ENCODE data around the gene ISG15. TPM values are rescaled to one million over a fixed set of nuclear protein-coding genes. Genes with fewer than 3 reads are reported as not detected.

Gene ISG15
- total and polyA plus RNA-seq, 2 of the 13 experiments (the other 11 are each of a cell fraction or from before 2014, with no cell fraction given) = 42.1 to 54.9 TPM

DNA sequence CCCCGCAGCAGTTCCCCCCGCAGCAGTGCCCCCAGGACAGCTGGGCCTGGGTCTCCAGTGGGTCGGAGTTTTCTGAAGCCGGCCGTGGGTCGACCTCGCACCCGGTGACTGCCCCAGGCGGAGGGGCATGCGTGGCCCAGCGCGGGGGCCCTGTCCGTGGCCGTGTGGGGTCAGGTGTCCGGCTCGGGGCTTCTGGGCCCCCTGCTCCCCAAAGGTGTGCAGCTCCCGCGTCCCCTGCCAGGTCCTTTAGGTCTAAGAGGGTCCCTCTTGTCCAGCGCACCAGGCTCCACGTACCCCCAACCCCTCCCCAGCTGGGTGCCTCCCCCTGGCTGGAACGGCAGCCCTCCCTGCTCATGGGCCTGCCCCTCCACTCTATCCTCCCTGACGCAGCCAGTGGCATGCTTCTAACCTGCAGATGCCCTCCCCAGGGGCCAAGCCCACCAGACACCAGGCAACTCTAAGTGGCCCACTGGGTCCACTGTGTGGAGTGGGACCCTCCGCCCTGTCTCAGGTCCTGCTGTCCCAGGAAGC lies 7.5 kb upstream of the ISG15 start (continued):
- TF ChIP-seq ZNF879 (CRISPR knock-in tag; IDR thresholded peaks at IDR 0.05) (no peak), ATF1 (CRISPR knock-in tag; IDR thresholded peaks at IDR 0.05) (no peak), ZNF564 (CRISPR knock-in tag; IDR thresholded peaks at IDR 0.05) (no peak), KDM5A (IDR thresholded peaks at IDR 0.05; ENCODE audit: borderline replicate concordance, low read length) (no peak), ZNF572 (CRISPR knock-in tag; IDR thresholded peaks at IDR 0.05) (peak; percentile 53; the same call in 1 of the 2 replicates), MXD1 (CRISPR knock-in tag; IDR thresholded peaks at IDR 0.05) (0 out of 2 replicates have a peak, but pooled peaks have one; percentile 11), AGO2 (optimal IDR thresholded peaks at IDR 0.05; ENCODE audit: low read depth, low read length) (peak; percentile 84), ELF1 (CRISPR knock-in tag; IDR thresholded peaks at IDR 0.05) (no peak), NONO (IDR thresholded peaks at IDR 0.05) (no peak), NONO (CRISPR knock-in tag; conservative IDR thresholded peaks at IDR 0.05) (no peak), ZNF709 (CRISPR knock-in tag; IDR thresholded peaks at IDR 0.05) (0 out of 2 replicates have a peak, but pooled peaks have one; percentile 26), RNF2 (conservative IDR thresholded peaks at IDR 0.05; ENCODE audit: low read depth) (no peak), ZBTB33 (CRISPR knock-in tag; IDR thresholded peaks at IDR 0.05) (no peak), ZNF547 (CRISPR knock-in tag; IDR thresholded peaks at IDR 0.05) (peak; percentile 28; the same call in 1 of the 2 replicates), SP1 (IDR thresholded peaks at IDR 0.05) (no peak), SP1 (CRISPR knock-in tag; IDR thresholded peaks at IDR 0.05) (no peak), ZNF180 (CRISPR knock-in tag; IDR thresholded peaks at IDR 0.05; ENCODE audit: borderline replicate concordance, low read depth) (no peak), FOXM1 (CRISPR knock-in tag; IDR thresholded peaks at IDR 0.05) (no peak), KAT8 (CRISPR knock-in tag; IDR thresholded peaks at IDR 0.05) (no peak), HDAC1 (CRISPR knock-in tag; IDR thresholded peaks at IDR 0.05) (no peak), CHCHD3 (CRISPR knock-in tag; IDR thresholded peaks at IDR 0.05) (no peak), ZNF326 (CRISPR knock-in tag; IDR thresholded peaks at IDR 0.05; ENCODE audit: borderline replicate concordance) (no peak), PCBP1 (IDR thresholded peaks at IDR 0.05; ENCODE audit: borderline replicate concordance, low read depth, low read length) (no peak), CBX1 (IDR thresholded peaks at IDR 0.05; ENCODE audit: low read depth) (no peak), FOXO4 (CRISPR knock-in tag; conservative IDR thresholded peaks at IDR 0.05) (no peak), HIVEP1 (CRISPR knock-in tag; IDR thresholded peaks at IDR 0.05) (no peak), ZNF432 (CRISPR knock-in tag; IDR thresholded peaks at IDR 0.05; ENCODE audit: borderline replicate concordance) (no peak)
- TF ChIP-seq, protein P1, sequence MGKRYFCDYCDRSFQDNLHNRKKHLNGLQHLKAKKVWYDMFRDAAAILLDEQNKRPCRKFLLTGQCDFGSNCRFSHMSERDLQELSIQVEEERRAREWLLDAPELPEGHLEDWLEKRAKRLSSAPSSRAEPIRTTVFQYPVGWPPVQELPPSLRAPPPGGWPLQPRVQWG (CRISPR knock-in tag; IDR thresholded peaks at IDR 0.05; ENCODE audit: borderline replicate concordance, low read depth) = no peak
- TF ChIP-seq, protein P2, sequence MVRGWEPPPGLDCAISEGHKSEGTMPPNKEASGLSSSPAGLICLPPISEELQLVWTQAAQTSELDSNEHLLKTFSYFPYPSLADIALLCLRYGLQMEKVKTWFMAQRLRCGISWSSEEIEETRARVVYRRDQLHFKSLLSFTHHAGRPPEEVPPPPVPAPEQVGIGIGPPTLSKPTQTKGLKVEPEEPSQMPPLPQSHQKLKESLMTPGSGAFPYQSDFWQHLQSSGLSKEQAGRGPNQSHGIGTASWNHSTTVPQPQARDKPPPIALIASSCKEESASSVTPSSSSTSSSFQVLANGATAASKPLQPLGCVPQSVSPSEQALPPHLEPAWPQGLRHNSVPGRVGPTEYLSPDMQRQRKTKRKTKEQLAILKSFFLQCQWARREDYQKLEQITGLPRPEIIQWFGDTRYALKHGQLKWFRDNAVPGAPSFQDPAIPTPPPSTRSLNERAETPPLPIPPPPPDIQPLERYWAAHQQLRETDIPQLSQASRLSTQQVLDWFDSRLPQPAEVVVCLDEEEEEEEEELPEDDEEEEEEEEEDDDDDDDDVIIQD (CRISPR knock-in tag; IDR thresholded peaks at IDR 0.05; ENCODE audit: low read depth) = no peak

Data from HepG2 (cell line).